Pons (tissue), 1 donor: ENCODE measurements around the gene PARD6B.
A peak's percentile ranks its signal among the peaks of the same experiment; 100 is the strongest.
"Not testable (repeated sequence)": the region's sequence is repeated elsewhere in the genome, so short reads cannot be mapped to it uniquely, and the experiment has no call there.

Experiments
- DNase-seq: peaks from one replicate; pipeline ENCODE4 v3.0.0-alpha.2; 2016; ENCODE audit warnings: low spot score

Gene PARD6B

DNA sequence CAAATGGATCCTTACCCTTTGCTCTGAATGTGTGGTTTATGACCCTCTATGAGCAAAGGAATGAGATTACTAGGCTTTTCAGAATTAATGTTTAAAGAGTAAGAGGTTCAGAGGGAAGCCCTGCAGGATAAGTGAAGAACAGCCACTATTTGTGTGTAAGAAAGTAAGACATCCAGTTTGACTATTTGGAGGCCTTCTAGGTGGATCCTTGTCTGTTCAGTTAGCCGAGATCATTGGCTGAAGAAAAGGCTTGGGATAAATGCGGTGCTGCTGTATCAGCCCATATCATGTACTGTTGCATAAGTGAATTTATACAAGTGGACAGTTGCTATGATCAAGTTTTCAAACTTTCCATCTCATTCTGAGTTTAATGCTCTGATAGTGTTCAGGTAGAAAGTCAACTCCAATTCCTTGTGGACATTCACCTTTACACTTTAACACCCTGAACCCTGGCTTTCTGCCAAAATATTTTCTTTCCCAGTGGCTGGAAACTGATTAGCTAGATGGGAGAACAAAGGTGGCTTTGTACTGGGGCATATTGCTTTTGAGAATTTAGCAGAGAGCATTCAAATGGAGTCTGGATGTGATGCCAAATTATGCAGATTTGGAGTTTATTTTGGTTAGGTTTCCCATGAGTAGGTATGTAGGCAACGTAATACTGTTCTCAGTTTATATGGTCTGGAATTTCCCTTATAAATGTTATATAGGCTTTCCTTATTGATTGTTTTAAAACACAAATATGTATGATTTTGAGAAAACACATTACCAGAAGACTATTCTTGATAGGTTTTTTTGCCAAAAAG lies 15.0 kb downstream of the PARD6B start:
- DNase-seq = peak; percentile 30

DNA sequence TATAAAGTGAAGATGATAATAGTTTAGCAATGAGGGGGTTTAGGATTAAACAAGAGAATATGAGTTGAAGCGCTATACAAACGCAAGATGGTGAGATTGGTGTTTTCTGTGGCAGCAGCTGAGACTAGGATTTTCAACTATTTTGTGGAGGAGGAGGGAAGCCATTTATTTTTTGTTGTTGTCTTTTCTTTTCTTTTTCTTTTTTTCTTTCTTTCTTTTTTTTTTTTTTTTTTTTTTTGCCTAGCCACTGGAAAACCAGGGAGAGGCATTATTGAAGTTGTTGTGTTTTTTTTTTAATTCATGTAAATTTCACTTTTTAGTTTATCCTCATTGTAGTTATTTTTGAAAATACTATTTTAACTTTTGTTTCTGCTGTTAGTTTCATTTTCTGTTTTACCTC lies 15.9 kb downstream of the PARD6B start:
- no peak for DNase-seq

DNA sequence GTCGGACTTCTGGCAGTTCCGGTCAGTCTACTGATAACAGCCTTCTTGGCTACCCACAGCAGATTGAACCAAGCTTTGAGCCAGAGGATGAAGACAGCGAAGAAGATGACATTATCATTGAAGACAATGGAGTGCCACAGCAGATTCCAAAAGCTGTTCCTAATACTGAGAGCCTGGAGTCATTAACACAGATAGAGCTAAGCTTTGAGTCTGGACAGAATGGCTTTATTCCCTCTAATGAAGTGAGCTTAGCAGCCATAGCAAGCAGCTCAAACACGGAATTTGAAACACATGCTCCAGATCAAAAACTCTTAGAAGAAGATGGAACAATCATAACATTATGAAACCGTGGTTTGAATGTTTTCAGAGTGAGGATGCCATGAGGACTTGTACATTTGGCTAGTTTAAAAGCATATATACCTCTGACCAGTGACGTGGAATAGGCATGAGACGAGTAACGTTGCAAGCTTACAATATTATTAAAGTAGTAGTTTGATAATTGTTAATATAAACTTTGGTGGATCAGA lies 18.8 kb downstream of the PARD6B start:
- DNase-seq = no peak

DNA sequence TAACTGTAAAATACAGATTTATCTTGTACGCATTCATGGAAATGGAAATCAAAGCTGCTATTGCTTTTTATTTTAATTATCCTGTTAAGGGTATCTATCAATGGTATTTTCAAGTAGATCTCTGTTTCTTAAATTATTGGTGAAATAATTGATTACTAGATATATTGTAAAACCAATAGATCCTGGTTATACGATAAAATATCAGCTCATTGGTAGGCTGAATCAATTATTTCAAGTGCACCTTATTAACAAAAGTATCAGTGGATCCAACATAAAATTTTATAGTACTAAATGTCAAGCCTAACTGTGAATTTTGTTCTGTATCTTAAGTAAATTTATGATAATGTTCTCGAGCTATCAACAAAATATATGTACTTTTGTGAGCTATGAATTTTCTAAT lies 21.8 kb downstream of the PARD6B start:
- DNase-seq = no peak

DNA sequence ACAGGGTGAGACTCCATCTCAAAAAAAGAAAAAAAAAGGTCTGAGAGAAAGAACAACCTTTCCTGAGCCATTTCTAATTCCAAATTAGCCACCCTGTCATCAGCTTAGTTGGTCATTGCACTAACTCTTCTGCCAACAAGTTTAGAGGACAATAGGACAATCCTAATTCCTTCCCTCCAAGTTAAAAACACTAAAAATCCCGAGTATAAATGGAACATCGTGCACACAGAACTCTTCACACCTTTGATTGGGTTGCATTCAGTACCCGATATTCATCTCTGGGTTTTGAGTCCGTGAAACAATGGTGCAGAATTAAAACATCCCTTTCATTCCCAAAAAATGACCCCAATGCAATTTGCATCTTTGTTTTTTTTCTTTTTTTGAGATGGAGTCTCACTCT lies 23.0 kb downstream of the PARD6B start:
- DNase-seq = no peak

DNA sequence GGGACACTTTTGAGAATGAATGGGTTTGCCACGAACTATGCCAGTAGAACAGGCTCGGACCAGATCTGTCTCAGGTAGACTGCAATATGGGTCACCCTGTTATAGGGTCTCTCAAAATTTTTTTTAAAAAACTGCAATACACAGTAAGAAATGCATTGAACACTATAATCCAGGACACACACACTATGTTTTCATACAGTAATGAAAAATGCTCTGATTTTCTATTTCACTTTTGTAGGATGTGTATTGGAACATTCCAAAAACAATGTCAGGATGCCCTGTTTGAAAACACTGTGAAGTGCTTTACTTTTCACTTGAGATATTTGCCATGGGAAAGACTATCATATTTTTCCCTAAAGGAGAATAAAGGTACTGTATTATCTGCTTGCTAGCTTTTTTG lies 25.1 kb downstream of the PARD6B start:
- DNase-seq = no peak

DNA sequence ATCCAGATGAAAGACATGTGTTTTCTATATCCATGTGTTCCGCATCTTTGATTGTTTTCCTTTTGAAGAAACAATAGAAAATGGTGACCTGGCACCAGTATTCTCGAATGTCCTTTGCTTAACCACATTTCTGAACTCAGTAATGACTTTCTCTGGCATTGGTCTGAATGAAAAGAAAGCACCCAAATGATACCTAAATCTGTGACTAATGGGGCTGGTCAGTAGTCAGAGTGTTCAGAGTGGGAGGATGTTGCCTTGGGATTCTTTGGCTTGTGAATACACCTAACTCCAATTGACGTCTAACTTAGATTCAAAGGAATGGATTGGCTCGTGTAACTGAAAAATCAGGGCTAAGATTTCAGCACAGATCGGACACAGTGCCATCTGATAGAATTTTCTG lies 27.1 kb downstream of the PARD6B start:
- no peak for DNase-seq

DNA sequence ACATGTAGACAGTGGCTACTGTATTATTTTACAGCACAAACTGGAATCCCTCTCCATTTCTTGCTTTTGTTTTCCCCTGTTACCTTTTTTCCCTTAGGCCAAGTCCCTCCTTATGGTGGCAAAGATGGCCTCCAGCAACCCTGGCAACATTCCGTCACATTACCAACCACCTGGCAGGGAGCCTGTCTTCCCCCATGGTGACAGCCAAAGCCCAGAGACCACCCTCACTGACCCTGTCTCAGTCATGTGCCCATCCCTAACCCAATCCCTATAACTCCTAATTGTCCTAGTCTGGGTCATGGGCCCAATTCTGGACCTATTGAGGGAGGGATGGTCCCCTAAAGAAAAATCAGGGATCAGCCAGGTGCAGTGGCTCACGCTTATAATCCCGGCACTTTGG lies 27.6 kb downstream of the PARD6B start:
- DNase-seq = no peak

DNA sequence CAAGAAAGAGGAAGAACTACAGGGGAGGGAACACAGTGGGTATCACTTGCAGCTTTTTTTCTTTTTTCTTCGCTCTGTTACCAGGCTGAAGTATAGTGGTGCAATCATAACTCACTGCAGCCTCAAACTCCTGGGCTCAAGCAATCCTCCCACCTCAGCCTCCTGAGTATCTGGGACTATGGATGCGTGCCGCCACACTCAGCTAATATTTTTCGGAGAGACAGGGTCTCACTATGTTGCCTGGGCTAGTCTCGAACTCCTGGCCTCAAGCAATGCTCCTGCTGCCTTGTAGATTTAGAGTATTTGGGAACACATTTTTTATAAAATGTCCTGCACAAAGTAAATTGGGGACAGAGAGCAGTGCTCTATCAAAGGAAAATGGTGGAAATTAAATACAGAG lies 28.3 kb downstream of the PARD6B start:
- DNase-seq = no peak

DNA sequence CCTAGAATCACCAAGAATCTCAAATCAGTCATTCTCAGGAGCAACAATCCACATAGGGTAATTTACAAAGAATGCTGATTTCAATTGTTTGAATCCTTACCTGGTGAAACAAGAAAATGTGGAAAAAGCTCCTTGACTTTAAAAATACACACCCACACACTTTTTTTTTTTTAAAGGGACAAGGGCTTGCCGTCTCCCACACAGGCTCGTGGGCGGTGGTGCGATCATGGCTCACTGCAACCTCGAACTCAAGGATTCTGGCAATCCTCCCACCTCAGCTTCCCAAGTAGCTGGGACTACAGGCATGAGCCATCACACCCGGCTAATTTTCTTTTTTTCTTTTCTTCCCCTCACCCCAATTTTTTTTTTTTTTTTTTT lies 30.7 kb downstream of the PARD6B start:
- DNase-seq = no peak

DNA sequence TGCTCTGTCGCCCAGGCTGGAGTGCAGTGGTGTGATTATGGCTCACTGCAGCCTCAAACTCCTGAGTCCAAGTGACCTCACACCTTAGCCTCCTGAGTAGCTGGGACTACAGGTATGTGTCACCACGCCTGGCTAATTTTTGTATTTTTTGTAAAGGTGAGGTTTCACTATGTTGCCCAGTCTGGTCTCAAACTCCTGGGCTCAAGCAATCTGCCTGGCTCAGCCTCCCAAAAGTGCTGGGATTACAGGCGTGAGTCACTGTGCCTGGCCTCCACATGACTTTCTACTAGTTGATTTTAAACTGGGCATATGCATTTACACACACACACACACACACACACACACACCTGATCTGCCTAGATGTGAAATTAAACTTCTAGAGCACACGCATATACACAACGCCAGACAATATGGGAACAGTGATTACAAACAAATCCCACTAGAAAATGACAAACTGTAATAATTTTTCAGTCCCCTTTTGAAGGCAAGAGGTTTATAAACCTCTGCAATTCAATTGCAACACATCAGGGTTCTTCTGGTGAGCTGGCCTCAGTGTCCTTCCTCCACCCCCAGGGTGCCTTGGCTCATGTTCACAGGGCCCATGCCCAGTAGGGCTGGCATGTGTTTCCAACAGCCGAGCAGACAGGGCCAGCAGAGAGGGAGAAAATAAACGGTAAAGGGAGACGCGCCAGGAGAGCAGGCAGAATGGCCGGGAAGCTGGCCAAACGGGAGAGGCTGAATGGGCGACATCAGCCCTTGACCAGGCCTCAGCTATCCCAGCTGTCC lies 31.2 kb downstream of the PARD6B start:
- peak; percentile 94 for DNase-seq

DNA sequence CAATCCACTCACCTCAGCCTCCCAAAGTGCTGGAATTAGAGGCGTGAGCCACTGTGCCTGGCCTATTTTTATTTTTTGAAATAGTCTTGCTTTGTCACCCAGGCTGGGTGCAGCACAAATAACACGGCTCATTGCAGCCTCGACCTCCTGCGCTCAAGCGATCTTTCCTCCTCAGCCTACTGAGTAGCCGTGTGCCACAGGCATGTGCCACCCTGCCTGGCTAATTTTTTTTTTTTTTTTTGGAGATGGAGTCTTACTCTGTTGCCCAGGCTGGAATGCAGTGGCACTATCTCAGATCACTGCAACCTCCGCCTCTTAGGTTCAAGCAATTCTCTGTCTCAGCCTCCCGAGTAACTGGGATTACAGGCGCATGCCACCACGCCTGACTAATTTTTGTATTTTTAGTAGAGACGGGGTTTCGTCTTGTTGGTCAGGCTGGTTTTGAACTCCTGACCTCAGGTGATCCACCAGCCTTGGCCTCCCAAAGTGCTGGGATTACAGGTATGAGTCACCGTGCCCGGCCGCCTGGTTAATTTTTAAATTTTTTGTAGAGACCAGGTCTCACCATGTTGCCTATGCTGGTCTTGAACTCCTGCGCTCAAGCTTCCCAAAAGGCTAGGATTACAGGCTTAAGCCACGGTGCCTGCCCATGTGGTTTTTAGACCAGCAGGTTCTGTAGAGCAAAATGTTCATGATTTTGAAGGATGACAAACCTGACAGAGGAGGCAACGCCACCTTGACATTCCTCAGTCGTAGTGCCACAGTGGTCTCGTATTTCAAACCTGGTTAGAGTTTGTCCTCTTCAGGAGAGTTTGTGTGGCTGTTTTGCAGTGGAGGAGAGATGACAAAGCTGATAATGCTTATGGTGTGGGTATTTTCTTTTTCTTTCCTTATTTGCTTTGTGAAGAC lies 32.4 kb downstream of the PARD6B start:
- not testable (repeated sequence) for DNase-seq

DNA sequence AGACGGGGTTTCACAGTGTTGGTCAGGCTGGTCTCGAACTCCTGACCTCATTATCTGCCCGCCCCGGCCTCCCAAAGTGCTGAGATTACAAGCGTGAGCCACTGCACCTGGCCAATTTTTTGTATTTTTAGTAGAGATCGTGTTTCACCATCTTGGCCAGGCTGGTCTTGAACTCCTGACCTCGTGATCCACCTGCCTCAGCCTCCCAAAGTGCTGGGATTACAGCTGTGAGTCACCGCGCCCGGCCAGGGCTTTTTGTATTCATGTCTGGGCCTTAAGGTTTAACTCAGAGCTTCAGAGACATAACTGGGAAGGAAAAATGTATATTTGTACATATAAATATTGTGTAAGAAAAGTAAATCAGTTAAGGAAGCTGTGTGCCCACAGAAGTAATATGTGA lies 33.9 kb downstream of the PARD6B start:
- DNase-seq = not testable (repeated sequence)

DNA sequence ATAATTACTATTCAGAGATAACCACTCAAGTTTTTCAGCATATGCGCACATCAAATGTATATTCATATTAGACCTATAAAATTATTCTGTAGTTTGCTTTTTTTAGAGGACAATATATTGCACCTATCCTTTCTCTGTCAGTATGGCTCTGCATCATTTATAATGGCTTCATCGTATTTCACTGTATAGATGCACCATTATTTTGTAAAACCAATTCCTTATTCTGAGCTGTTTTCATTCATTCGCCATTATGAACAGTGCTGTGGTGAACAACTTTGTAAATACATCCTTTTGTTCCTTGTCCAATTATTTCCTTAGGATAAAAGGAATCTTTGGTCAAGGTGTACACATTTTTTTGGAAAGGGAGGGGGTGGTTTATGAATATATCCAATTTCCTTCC lies 34.3 kb downstream of the PARD6B start:
- DNase-seq = no peak

DNA sequence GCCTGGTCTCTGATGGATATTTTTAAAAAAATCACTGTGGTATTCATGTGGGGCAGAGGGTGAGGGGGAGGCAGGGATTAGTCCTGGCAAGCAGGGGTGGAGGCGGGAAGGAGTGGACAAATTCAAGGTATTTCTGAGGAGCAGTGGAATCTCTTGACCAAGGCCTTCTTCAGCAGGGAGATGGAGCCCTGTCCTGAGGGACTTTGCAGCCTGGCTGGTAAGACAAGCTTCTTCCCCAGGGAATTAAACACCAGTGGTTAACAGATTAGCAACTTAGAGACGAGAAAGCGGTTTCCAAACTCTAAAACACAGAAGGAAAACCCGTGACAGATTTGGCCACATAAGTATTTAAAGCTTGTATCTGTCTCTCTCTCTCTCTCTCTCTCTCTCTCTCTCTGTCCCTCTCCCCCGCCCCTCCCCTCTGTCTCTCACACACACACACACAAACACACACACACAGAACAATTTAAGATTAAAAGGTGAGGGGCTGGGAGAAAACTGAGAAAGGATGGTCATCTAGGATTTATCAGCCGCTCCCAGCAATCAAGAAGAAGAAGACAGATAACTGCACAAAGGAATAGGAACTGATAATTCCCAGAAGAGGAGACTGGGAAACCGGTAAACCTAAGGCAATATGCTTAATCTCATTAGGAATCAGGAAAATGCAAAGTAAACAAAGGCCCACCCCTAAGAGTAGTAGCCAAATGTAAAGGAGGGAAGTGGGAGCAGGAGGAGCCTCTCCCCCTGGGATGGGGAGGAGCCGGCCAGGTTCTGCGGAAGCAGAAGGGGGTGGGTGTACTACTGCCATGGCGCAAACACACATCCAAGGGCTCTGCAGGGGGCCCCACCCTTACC lies 35.8 kb downstream of the PARD6B start:
- DNase-seq = not testable (repeated sequence)

DNA sequence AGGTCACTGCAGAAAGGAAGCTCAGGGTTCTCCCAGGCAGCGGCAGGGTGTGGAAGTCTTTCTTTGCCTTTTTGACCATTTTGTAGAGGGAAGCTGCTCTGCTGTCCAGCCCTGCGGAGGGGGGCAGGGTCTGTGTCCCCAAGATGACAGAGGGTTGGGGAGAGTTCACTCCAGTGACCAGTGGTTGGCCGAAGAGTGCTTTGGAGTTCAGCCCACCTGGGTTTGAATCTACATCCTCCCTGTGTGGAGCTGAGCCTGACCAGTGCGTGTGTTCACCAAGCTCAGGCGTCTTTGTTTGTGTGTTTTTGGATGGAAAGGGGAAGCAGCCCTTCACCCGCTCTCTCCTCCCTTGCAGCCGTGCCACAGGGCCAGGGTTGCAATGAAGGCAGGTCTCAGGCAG lies 37.6 kb downstream of the PARD6B start:
- not testable (repeated sequence) for DNase-seq

DNA sequence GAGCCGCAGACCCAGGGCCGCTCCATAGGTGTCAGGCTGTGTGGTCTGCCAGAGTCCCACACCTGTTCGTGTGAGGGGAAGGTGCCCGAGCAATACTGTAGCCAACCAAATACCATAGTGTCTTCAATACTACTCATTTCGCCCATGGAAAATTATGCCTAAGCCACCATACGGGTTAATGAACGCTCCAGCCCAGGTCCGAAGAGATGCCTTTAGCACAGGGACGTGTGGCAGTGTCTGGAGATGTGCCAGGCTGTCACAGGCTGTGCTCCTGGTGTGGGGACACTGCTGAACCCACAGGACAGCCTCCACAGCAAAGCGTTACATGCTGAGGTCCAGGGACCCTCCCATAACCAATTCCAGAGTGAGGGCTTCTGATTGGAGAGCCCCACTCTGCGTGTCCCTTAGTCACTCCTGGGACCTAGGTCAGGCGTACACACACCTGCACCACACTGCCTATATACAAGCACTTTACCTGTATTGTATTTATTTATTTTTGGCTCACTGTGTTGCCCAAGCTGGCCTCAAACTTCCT lies 38.2 kb downstream of the PARD6B start:
- DNase-seq = not testable (repeated sequence)

DNA sequence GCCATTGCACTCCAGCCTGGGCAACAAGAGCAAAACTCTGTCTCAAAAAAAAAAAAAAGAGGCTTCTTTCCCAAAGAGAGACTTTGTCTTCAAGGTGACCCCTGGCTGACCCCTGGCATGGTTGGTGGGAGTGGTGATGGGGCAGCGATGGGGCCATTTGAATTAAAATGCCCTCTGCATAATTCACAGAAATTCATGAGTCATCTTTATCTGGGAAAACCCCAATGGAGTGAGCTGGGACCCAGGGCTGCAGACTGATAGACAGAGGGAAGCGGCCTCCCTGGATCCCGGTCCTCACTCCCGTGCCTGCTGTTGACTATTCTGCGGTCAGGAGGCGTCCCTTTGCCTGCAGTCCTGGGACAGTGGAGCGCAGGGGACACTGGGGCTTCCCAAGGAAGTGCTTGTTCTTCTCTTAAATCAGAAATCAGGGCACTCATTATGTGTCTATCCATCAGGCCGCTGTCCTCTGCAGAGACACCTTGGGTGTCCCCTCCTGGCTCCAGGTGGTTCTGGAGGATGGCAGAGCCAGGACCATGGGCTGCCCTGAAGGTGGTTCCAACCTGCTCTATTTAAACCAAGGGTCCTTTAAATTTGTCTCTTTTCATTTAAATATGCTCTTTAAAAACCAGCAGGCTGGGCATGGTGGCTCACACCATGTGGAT lies 40.2 kb downstream of the PARD6B start:
- not testable (repeated sequence) for DNase-seq

DNA sequence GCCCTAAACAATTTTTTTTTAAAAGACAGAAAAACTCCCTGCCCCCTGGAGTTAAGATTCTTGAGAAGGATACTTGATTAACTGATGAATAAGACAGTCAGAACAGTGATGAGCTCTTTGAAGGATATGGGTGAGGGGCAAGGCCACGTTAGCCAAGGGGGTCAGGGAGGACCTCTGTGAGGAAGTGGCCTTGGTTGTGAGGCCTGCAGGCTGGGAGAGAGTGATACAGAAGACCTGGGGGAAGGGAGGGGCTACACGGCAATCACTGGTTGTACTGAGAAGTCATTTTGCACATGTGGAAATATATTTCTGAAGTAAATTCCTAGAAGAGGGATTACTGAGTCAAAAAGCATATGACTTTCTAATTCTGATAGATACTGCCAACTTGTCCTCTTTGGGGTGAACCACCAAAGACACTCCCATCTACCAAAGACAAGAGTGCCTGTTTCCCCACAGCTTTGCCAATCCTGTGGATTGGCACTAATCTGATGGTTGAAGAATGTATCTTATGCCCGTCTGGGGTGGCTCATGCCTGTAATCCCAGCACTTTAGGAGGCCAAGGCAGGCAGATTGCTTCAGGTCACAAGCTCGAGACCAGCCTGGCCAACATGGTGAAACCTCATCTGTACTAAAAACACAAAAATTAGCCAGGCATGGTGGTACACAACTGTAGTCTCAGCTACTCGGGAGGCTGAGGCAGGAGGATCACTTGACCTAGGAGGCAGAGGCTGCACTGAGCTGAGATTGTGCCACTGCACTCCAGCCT lies 41.2 kb downstream of the PARD6B start:
- no peak for DNase-seq

DNA sequence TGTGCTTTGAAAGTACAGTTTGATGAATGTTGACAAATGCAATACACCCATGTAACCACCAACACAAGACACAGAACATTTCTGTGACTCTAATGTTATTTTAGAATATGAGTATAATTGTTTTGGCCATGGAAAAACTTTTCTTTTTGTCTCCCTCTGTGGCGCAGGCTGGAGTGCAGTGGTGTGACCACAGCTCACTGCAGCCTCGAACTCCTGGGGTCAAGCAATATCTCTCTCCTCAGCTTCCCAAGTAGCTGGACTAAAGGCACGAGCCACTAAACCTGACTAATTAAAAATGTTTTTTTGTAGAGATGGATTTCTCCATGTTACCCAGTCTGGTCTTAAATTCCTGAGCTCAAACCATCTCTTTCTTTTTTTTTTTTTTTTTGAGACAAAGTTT lies 43.1 kb downstream of the PARD6B start:
- no peak for DNase-seq
